Left colon (tissue), 2 donors: ENCODE measurements around the gene OR2T29. TPM values are rescaled to one million over a fixed set of nuclear protein-coding genes. Genes with fewer than 3 reads are reported as not detected.
"Not testable (repeated sequence)": the region's sequence is repeated elsewhere in the genome, so short reads cannot be mapped to it uniquely, and the experiment has no call there.

Source experiments
- ATAC-seq: fragments of 200-7000 bp; cut with Tn5 transposase; one replicate; pipeline ENCODE4 v1.9.1; 2020; ENCODE audit warnings: mild to moderate bottlenecking, moderate library complexity
- DNase-seq, 2 donors: peaks; one replicate each; pipeline ENCODE4 v3.0.0-alpha.2; 2020
- intact Hi-C, 2 donors: fragments of 100-400 bp; cut with DNase I in 1 of 2; cut with micrococcal nuclease in 1 of 2; formaldehyde crosslinking; loops; one replicate each; pipeline versions ENCODE4 v1.11.2 to v1.14.0; 2022; cut with DNase I, micrococcal nuclease
- total RNA-seq, 2 donors: library from RNA; stranded (reverse); fragmentation: NEBNext Ultra II Directional; extraction: Animal tissue kit (Norgen Biotek cat#: 25700); gene quantifications; one replicate each; pipeline ENCODE4 v1.2.1, GENCODE V29; 2021
- donor health status: DM: no; HTN: no; CAD: no.
- donor health status: DM: yes; HTN: yes; CAD: no.

OR2T29 gene
- total RNA-seq, 2 donors from 2014 or later, result not detected

- intact Hi-C loops, ATAC-seq: not testable (repeated sequence)
Observed at GRCh38 chr1:248547383-248547782, 15.2 kb downstream of the OR2T29 start.

GRCh38 chr1:248537449-248537848 lies 25.1 kb downstream of the OR2T29 start:
- intact Hi-C loops, DNase-seq, ATAC-seq: not testable (repeated sequence)

More at GRCh38 chr1:248547383-248547782, 15.2 kb downstream of the OR2T29 start:
- DNase-seq, result not testable (repeated sequence)

- intact Hi-C loops, result no loop called here
- ATAC-seq, result no peak
- no peak for DNase-seq
Observed at GRCh38 chr1:248521856-248522255, 40.7 kb downstream of the OR2T29 start.

GRCh38 chr1:248510217-248510616 lies 52.4 kb downstream of the OR2T29 start:
- DNase-seq, intact Hi-C loops, ATAC-seq: not testable (repeated sequence)

- intact Hi-C loops, ATAC-seq, DNase-seq: not testable (repeated sequence)
Observed at GRCh38 chr1:248507773-248508172, 54.8 kb downstream of the OR2T29 start, which contains the start of gene OR2G6. TSS of gene OR2G6 (plus strand) at chr1:248508073. CDS start at chr1:248521647, 13,574 bp downstream.

Other genes with a start within 250 kb of the OR2T29 start
- not detected for gene OR2M7, start 238.2 kb downstream of the OR2T29 start, total RNA-seq
- gene OR14C36, start 214.0 kb downstream of the OR2T29 start, total RNA-seq, result not detected
- not detected for gene OR2T4, start 201.1 kb downstream of the OR2T29 start, total RNA-seq
- gene OR2T6, start 187.0 kb downstream of the OR2T29 start, total RNA-seq, result not detected
- not detected for gene OR2T1, start 159.7 kb downstream of the OR2T29 start, total RNA-seq
- not detected for gene OR2T2, start 117.1 kb downstream of the OR2T29 start, total RNA-seq
- not detected for gene OR2T3, start 89.4 kb downstream of the OR2T29 start, total RNA-seq
- not detected for gene OR2T5, start 74.2 kb downstream of the OR2T29 start, total RNA-seq
- gene OR2G6, start 54.7 kb downstream of the OR2T29 start, total RNA-seq, result not detected
- gene OR2T34, start 12.0 kb upstream of the OR2T29 start, total RNA-seq, result not detected
- gene OR2T10, start 34.9 kb upstream of the OR2T29 start, total RNA-seq, result not detected
- gene OR2T11, start 72.3 kb upstream of the OR2T29 start, total RNA-seq, result not detected
- not detected for gene OR2T35, start 82.5 kb upstream of the OR2T29 start, total RNA-seq
- gene OR2T27, start 92.8 kb upstream of the OR2T29 start, total RNA-seq, result not detected
- gene OR14I1, start 140.0 kb upstream of the OR2T29 start, total RNA-seq, result not detected
- 100 to 1,000 TPM; 366 to 407 TPM for gene LYPD8, start 193.0 kb upstream of the OR2T29 start, total RNA-seq